ENCODE data around the gene PITPNB.
A peak's percentile ranks its signal among the peaks of the same experiment; 100 is the strongest.

The PITPNB gene

GRCh38 chr22:27880778-27881394 is 38.2 kb downstream of the PITPNB start:
- DNase-seq (ENCODE audit: low spot score): no peak

- peak; percentile 45 for DNase-seq (ENCODE audit: low spot score)
These were observed 39.1 kb downstream of the PITPNB start for GRCh38 chr22:27879923-27880322.

GRCh38 chr22:27878541-27878940 is 40.5 kb downstream of the PITPNB start:
- no peak for DNase-seq (ENCODE audit: low spot score)

- no peak for DNase-seq (ENCODE audit: low spot score)
These were observed 41.6 kb downstream of the PITPNB start for GRCh38 chr22:27877501-27877900.

GRCh38 chr22:27876684-27877083 is 42.4 kb downstream of the PITPNB start:
- DNase-seq (ENCODE audit: low spot score): no peak

GRCh38 chr22:27875951-27876350 is 43.1 kb downstream of the PITPNB start:
- no peak for DNase-seq (ENCODE audit: low spot score)

GRCh38 chr22:27874764-27875163 is 44.3 kb downstream of the PITPNB start:
- no peak for DNase-seq (ENCODE audit: low spot score)

- no peak for DNase-seq (ENCODE audit: low spot score)
These were observed 44.9 kb downstream of the PITPNB start for GRCh38 chr22:27874185-27874584.

GRCh38 chr22:27873472-27873871 is 45.6 kb downstream of the PITPNB start:
- no peak for DNase-seq (ENCODE audit: low spot score)

- no peak for DNase-seq (ENCODE audit: low spot score)
These were observed 46.6 kb downstream of the PITPNB start for GRCh38 chr22:27872488-27872887.

- DNase-seq (ENCODE audit: low spot score): no peak
These were observed 47.6 kb downstream of the PITPNB start for GRCh38 chr22:27871306-27872014.

GRCh38 chr22:27870234-27871191 is 48.5 kb downstream of the PITPNB start:
- DNase-seq (ENCODE audit: low spot score): no peak

- DNase-seq (ENCODE audit: low spot score): no peak
These were observed 50.2 kb downstream of the PITPNB start for GRCh38 chr22:27868732-27869282.

GRCh38 chr22:27867953-27868731 is 50.9 kb downstream of the PITPNB start:
- DNase-seq (ENCODE audit: low spot score): no peak

GRCh38 chr22:27867085-27867952 is 51.7 kb downstream of the PITPNB start:
- no peak for DNase-seq (ENCODE audit: low spot score)

- DNase-seq (ENCODE audit: low spot score): no peak
These were observed 52.6 kb downstream of the PITPNB start for GRCh38 chr22:27866135-27867084.

GRCh38 chr22:27865496-27865895 is 53.6 kb downstream of the PITPNB start:
- DNase-seq (ENCODE audit: low spot score): no peak

GRCh38 chr22:27863556-27863955 is 55.5 kb downstream of the PITPNB start:
- no peak for DNase-seq (ENCODE audit: low spot score)

GRCh38 chr22:27863001-27863400 is 56.1 kb downstream of the PITPNB start:
- no peak for DNase-seq (ENCODE audit: low spot score)

All from HuH-7 (cell line).